ENCODE measurements around the gene DECR2. TPM values are rescaled to one million over a fixed set of nuclear protein-coding genes. Genes with fewer than 3 reads are reported as not detected.

DECR2 gene
- total RNA-seq, 4 donors from 2014 or later: 9.8 to 54.8 (median 20.3) TPM

- no peak for TF ChIP-seq CTCF (IDR thresholded peaks at IDR 0.05; ENCODE audit: low read depth)
Measured at GRCh38 chr16:407253-407652, 5.6 kb downstream of the DECR2 start.

- TF ChIP-seq CTCF (IDR thresholded peaks at IDR 0.05; ENCODE audit: low read depth): no peak
Measured at GRCh38 chr16:410516-411178, 9.0 kb downstream of the DECR2 start.

- TF ChIP-seq CTCF (IDR thresholded peaks at IDR 0.05; ENCODE audit: low read depth): no peak
Measured at GRCh38 chr16:411576-412265, 10.0 kb downstream of the DECR2 start.

GRCh38 chr16:414395-415169, 12.9 kb downstream of the DECR2 start:
- no peak for TF ChIP-seq CTCF (IDR thresholded peaks at IDR 0.05; ENCODE audit: low read depth)

- TF ChIP-seq CTCF (IDR thresholded peaks at IDR 0.05; ENCODE audit: low read depth): no peak
Measured at GRCh38 chr16:424033-424622, 22.4 kb downstream of the DECR2 start.

GRCh38 chr16:424623-425081, 23.0 kb downstream of the DECR2 start:
- TF ChIP-seq CTCF (IDR thresholded peaks at IDR 0.05; ENCODE audit: low read depth): no peak

Data from subcutaneous adipose tissue (tissue), 4 donors.